Measurements from ENCODE around the gene CENPU. TPM values are rescaled to one million over a fixed set of nuclear protein-coding genes. Genes with fewer than 3 reads are reported as not detected.
A peak's percentile ranks its signal among the peaks of the same experiment; 100 is the strongest.

The CENPU gene
- total and polyA plus RNA-seq, 12 donors = 0.62 to 4.6 (median 1.4) TPM

- no peak for TF ChIP-seq CTCF (IDR thresholded peaks at IDR 0.05)
- H3K4me1 ChIP-seq = no peaks in the 10 kb centered on the region
- intact Hi-C loops (cut with DNase I) = no loop called here
- DNase-seq (no peak), ATAC-seq (no peak)
- H3K27ac ChIP-seq = no peak overlapping the region
- peaks cover 0 to 61% (median 0%) of the 10 kb centered on the region in 9 donors for H3K36me3 ChIP-seq
- H3K4me3 ChIP-seq = no peak overlapping the region
- H3K27me3 ChIP-seq = no peaks in the 10 kb centered on the region
- peaks cover 0 to 19% (median 0%) of the 10 kb centered on the region in 11 donors for H3K9me3 ChIP-seq
These were observed 12.6 kb downstream of the CENPU start for GRCh38 chr4:184721254-184721653.

GRCh38 chr4:184719407-184719806 is 14.5 kb downstream of the CENPU start:
- no peaks in the 10 kb centered on the region for H3K4me1 ChIP-seq
- H3K27me3 ChIP-seq = no peaks in the 10 kb centered on the region
- intact Hi-C loops (cut with DNase I) = loop anchor here in 1 of 10 donors (10.0 kb wide), 1 partner anchor 55 kb away; no protein-coding TSS in a partner anchor
- H3K9me3 ChIP-seq = peaks cover 0 to 19% (median 0%) of the 10 kb centered on the region in 11 donors
- no peak overlapping the region for H3K4me3 ChIP-seq
- ATAC-seq (peak in 2 of 8 donors; percentile 9 to 27), DNase-seq (no peak)
- no peak for TF ChIP-seq CTCF (IDR thresholded peaks at IDR 0.05)
- peaks cover 0 to 68% (median 0%) of the 10 kb centered on the region in 9 donors for H3K36me3 ChIP-seq
- H3K27ac ChIP-seq = no peak overlapping the region
- 81 to 90% methylated on average over 3 of the region's 3 CpGs for WGBS, 2 donors

DNA sequence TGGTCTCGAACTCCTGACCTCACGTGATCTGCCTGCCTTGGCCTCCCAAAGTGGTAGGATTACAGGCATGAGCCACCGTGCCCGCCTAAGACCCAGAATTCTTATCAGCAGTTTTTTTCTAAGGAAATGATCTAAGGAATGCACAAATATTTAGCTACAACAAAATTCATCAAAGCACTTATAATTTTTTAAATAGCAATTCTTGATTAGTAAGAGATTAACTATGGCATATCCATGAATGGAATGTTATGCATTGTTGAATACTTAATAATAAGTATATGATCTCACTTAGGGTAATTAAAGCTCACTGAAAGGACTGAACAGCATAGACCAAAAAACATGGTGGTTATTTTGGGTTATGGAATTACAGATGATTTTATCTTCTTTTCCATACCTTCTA is 18.4 kb downstream of the CENPU start:
- whole genome bisulfite sequencing, 2 donors = 96% methylated on average over 4 of the region's 4 CpGs
- no peaks in the 10 kb centered on the region for H3K27me3 ChIP-seq
- DNase-seq (no peak), ATAC-seq (no peak)
- TF ChIP-seq CTCF (IDR thresholded peaks at IDR 0.05) = no peak
- no peak overlapping the region for H3K4me3 ChIP-seq
- H3K4me1 ChIP-seq = no peaks in the 10 kb centered on the region
- peaks cover 0 to 6% (median 0%) of the 10 kb centered on the region in 11 donors for H3K9me3 ChIP-seq
- H3K27ac ChIP-seq = no peak overlapping the region
- intact Hi-C loops (cut with DNase I) = loop anchor here in 1 of 10 donors (10.0 kb wide), 1 partner anchor 51 kb away; no protein-coding TSS in a partner anchor
- peaks cover 0 to 54% (median 0%) of the 10 kb centered on the region in 9 donors for H3K36me3 ChIP-seq

GRCh38 chr4:184713887-184714286 is 20.0 kb downstream of the CENPU start:
- H3K4me3 ChIP-seq = no peak overlapping the region
- intact Hi-C loops (cut with DNase I) = loop anchor here in 1 of 10 donors (10.0 kb wide), 1 partner anchor 49 kb away; no protein-coding TSS in a partner anchor

More at GRCh38 chr4:184713887-184714286, 20.0 kb downstream of the CENPU start:
- Histone ChIP-seq H3K27ac (no peak overlapping the region), H3K27me3 (no peaks in the 10 kb centered on the region), H3K9me3 (peaks cover 0 to 4% (median 0%) of the 10 kb centered on the region in 11 donors), H3K36me3 (peaks cover 0 to 44% (median 0%) of the 10 kb centered on the region in 9 donors), H3K4me1 (no peaks in the 10 kb centered on the region)
- ATAC-seq (no peak), DNase-seq (no peak)
- 95 to 96% methylated on average over 2 of the region's 2 CpGs for WGBS, 2 donors
- no peak for TF ChIP-seq CTCF (IDR thresholded peaks at IDR 0.05)

All from heart right ventricle (tissue), 16 donors.